GM19438 (cell line): ENCODE results near the gene SMC2.

Source experiments
- ATAC-seq: cut with Tn5 transposase; IDR thresholded peaks from one replicate; pipeline ENCODE4 v1.9.1; 2021; ENCODE audit warnings: low read depth; ENCODE audit not compliant: unreplicated experiment

The SMC2 gene

DNA sequence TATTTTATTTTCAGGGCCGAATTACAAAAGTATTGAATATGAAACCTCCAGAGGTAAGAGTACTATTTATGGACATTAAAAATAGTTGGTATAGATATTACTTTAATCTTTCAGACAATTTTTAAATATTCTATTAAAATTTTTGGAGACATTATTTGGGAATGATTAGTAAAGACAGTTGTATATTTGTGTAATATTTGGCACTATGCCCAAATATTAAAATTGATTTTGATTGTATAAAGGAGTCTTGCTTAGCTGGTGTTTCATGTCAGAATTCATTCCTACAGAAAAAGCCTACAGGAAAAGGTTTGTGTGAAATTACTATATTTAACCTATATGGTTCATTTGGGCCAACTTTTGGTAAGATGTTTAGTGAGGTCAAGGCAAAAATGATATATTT lies 5.5 kb downstream of the SMC2 start:
- ATAC-seq = no peak

DNA sequence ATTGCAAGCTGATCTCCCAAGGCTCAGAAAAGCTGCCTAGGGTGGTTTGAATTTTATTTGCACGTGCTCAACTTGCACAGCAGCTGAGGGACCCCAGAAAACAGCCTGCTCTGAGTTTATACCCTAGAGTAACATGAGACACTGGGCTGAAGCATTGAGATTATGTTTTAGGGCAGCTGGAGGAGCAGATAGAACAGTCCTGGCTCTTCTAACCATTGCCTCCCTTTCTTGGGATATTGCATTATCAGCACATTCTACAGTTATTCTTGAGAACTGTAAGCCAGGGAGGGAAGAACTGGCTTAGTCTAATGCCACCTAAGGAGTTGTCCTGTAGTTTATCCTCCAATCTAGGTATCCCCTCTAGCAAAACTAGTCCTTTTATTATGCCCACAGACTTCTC lies 10.3 kb downstream of the SMC2 start:
- ATAC-seq = no peak

DNA sequence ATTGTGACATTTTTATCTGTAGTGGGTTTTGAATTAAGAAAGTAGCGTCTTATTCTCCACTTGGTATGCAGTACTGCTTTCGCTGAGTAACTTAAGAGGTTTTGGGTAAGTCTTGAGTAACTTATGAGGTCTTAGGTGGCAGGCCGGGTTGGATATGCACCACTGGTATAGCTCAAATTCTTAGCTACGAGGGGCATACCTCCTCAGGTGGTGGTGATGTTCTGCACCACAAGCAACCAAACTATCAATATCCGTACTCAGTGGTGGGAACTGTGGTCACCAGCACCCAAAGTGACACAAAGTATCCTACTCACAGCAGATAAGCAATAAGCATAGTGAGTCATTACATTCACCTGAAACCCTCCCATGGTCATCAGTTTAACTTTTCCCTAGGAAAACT lies 13.7 kb downstream of the SMC2 start:
- ATAC-seq = no peak

DNA sequence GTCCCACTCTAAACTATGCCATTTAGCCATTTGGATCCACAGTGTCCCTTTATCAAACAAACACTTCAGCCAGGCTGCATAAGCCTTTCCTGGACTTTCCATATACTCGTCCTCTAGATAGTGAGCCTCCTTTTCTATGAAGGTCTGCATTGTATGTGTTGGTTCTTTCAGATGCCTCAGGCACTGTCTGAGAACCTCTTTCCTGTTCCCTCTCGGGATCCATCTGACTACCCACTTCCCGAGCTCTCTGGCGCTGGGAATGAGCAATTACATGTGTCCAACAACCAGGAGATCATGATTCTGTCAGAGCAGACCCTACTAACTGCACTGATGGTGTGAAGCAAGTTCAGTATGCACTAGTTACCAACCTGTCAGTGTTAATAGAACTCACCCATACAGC lies 14.2 kb downstream of the SMC2 start:
- no peak for ATAC-seq

DNA sequence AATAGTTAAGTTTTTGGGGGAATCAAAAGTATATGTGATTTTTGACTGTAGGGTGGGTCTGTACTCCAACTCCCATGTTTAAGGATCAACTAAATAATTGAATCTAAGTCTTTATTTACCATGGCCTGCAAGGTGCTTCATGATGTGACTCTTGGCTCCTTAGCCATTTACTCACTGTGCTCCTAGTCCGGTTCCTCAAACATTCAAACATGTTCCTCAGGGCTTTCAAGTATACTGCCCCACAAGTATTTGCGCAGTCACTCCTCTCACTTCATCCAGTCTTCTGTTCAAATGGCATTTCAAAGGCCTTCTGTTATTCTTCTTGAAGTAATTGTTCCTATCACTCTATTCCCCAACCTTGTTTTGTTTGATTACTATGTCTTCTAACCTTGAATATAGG lies 16.4 kb downstream of the SMC2 start:
- no peak for ATAC-seq

DNA sequence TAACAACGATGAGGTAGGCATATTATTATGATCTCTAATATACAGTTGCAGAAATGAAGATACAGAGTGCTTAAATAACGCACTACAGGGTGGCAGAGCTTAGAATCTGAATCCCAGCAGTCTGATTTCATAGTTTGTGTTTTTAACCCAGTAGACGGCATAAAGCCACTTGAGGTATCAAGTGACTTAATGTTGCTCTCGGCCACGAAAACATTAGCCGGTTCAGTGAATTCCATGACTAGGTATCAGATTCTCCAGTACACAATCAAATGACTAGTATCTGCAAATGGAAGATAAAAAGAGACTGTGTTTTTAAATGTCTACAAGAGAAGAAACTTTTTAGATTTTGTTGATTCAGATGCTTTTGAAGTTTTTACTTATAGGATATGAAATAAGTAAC lies 24.8 kb downstream of the SMC2 start:
- ATAC-seq = no peak

DNA sequence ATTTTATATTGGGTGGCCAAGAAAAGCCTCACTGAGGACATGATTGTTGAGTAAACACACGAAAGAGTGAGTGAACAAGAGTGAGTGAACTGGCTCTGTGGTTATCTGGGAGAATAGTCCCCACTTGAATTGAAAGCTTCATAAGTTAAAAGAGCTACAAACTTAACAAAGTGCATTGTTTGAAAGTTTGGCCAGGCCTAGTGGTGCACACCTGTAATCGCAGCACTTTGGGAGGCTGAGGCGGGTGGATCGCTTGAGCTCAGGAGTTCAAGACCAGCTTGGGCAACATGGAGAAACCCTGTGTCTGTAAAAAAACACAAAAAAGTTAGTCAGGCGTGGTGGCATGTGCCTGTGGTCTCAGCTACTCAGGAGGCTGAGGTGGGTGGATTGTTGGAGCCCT lies 26.9 kb downstream of the SMC2 start:
- no peak for ATAC-seq

DNA sequence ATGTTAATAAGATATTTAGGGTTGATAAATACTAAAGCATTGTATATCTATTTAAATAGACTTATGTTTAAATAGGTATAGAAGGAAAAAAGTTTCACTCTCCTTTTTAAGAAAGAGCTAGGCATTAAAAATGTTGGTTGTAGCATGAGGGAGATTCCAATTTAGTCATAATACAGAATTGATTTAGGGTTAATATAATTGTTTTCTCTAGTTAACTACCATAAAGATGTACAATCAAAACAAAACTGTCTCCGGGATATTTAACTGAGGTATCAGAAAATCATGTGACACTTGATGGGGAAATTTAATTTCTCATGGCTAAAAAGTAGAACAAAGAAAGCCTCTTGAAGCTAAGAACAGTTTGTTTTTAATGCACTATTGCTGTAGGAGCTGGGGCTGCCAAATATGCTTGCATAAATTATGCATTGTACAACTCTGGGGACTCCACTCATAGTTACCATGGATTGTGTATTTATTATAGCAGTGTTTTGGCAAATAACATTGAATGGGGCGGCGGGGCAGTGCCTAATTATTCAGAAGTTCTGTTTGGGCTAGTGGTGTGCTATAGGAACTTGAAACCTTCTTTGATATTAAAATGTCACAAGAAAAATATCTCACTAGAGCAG lies 44.2 kb downstream of the SMC2 start:
- ATAC-seq = no peak

DNA sequence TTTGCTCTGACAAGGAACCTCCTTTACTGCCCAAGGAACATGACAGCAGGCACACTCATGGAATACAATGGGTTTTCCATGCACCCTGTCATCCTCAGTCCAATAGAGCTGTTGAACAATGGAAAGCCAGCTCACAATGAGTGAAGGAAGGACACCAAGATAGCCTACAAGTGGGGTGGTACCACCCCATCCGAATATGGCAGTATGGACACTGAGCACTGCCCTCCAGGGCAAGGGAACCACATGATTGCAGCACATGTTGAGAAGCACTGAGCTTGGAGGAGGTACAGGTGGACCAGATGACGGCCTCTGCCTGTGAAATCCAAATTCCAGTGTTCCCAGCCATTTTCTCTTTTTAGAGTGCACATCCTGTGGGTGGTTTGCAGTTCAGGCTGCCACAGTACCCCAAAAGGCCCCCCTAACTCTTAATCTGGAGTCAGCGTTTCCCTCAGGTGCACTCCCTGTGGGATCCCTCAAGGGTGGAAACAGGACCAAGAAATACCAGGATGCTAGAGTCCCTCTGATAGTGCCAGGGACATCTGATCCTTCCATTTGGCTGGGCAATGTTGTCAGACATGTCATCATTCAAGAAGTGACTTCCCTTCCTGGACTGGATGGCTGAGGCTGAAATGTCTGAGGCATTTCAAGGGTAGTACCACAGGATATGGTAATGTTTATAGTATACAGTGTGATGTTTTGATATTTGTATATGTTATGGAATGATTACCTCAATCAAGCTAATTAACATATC lies 48.9 kb downstream of the SMC2 start:
- ATAC-seq = no peak

DNA sequence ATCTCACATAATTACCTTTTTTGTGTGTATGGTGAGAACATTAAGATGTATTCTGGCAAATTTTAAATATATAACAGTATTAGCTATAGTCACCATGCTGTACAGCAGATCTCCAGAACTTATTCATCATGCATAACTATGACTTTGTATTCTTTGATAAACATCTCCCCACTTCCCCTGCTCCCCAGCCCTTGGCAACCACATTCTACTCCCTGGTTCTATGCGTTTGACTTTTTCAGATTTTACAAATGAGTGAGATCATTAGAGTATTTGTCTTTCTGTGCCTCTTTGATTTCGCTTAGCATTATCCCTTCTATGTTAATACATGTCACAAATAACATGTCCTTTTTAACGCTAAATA lies 49.4 kb downstream of the SMC2 start:
- no peak for ATAC-seq

DNA sequence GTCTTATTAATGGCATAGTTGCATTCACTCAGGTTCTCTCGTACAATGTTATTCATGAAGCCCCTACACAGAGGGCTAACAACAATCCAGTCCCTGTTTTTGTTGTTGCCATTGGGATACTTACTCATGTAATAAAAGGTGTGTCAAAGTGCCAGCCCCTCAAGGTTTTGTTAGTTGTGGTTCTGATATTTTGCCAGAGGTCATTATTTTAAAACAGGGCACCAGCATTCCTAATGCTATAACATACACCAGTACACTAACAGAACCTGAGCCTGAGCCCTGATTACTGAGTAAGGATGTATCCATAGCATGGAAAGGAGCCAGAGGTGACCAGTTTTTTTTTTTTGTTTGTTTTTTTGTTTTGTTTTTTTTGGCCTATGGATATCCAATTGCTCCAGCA lies 50.2 kb downstream of the SMC2 start:
- ATAC-seq = no peak

DNA sequence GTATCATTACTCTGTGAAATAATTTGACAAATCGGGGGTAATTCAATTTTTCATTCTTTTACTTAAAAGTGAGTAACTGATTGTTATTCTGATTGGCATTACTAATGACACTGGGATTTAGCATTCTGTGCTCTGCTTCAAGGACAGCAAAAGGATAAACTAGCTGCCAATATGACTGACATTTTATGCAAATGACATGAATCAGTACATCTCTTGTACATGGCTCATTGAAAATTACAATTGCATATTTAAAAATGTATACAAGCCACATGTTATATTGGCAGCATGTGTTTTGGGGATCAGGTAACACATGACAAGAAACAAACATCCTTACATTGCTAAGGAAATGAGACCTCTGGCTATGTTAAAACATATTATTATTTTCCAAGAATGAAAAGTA lies 79.0 kb downstream of the SMC2 start:
- ATAC-seq = no peak

DNA sequence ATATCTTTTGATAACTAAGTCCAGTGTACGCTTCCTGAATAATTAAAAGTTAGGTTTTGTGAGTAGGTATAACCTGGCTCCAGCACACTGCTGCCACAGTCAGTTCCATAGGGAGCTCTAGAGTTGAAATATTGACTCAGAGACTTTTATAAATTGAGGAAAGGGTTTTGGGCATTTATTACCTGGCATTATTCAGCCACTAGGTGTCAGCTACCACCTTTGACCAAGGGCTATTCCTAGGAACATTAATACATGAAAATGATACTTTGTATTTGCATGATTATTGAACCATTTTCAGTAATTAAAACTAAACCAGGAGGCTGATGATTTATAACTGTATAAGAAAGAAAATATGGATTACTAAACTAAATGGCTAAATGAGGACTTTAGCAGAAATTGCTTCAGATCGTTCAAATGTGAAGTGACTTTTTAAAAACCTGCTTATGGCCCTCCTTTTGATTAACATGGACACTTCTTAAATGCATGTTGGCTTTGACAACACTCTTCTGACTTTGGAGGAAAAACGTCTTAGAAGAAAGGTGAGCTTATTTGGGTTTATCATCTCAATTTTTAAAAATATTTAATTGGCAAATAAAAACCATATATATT lies 83.0 kb downstream of the SMC2 start:
- no peak for ATAC-seq

DNA sequence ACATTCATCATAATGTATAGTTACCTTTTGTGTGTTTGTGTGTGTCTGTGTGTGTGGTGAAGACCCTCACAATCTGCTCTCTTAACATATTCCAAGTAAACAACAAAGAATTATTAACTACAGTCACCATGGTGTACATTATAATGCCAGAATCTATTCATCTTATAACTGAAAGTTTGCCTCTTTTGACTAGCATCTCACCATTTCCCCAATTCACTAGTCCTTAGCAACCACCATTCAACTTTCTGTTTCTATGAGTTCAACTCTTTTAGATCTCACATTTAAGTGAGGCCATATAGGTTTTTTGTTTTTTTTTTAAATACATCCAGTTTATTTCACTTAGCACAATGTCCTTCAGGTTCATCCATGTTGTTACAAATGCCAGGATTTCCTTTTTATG lies 83.6 kb downstream of the SMC2 start:
- ATAC-seq = peak; percentile 79
